Karpas-422 (cell line): ENCODE results near the gene NPFFR2. TPM values are rescaled to one million over a fixed set of nuclear protein-coding genes. Genes with fewer than 3 reads are reported as not detected.
"Not testable (repeated sequence)": the region's sequence is repeated elsewhere in the genome, so short reads cannot be mapped to it uniquely, and the experiment has no call there.

Experiments used
- DNase-seq: peaks from one replicate; pipeline ENCODE4 v3.0.0-alpha.2; 2015
- H2AFZ ChIP-seq: fragments of 200-600 bp; sonication (generic); 2 replicates; pipeline ENCODE4 v1.6.1; 2014; ENCODE audit warnings: antibody characterized with exemption, low read length, mixed read lengths
- H3K27ac ChIP-seq: fragments of 200-600 bp; sonication (generic); 2 replicates; pipeline ENCODE4 v1.5.1; 2014; ENCODE audit warnings: mild to moderate bottlenecking, low read length, moderate library complexity
- H3K27me3 ChIP-seq: fragments of 200-600 bp; sonication (generic); 2 replicates; pipeline ENCODE4 v1.6.1; 2014; ENCODE audit warnings: low read length, mixed read lengths
- H3K36me3 ChIP-seq: fragments of 200-600 bp; sonication (generic); 2 replicates; pipeline ENCODE4 v1.6.1; 2014; ENCODE audit warnings: low read length, mixed read lengths; ENCODE audit not compliant: insufficient read depth
- H3K4me1 ChIP-seq: fragments of 200-600 bp; sonication (generic); 2 replicates; pipeline ENCODE4 v1.6.1; 2014; ENCODE audit warnings: mild to moderate bottlenecking, low read length, mixed read lengths
- H3K4me2 ChIP-seq: fragments of 200-600 bp; sonication (generic); 2 replicates; pipeline ENCODE4 v1.6.1; 2014; ENCODE audit warnings: low read length, low read depth, mild to moderate bottlenecking; ENCODE audit not compliant: poor library complexity, severe bottlenecking
- H3K4me3 ChIP-seq: fragments of 200-600 bp; sonication (generic); 2 replicates; pipeline ENCODE4 v1.5.1; 2014; ENCODE audit warnings: mild to moderate bottlenecking, antibody characterized with exemption, low read length, mixed read lengths
- H3K79me2 ChIP-seq: fragments of 200-600 bp; sonication (generic); 2 replicates; pipeline ENCODE4 v1.6.1; 2014; ENCODE audit warnings: mild to moderate bottlenecking, low read length, mixed read lengths
- H3K9ac ChIP-seq: fragments of 200-600 bp; sonication (generic); 2 replicates; pipeline ENCODE4 v1.6.0; 2014; ENCODE audit warnings: low read length
- H3K9me2 ChIP-seq: fragments of 200-600 bp; sonication (generic), shearing (Covaris generic); replicated peaks from 2 replicates; pipeline ENCODE4 v1.6.0; 2014; ENCODE audit warnings: mild to moderate bottlenecking, low read length, moderate library complexity; ENCODE audit not compliant: insufficient read depth
- H3K9me3 ChIP-seq: fragments of 300-700, 200-600 bp; sonication (generic); 2 replicates; pipeline ENCODE4 v1.6.1; 2014; ENCODE audit warnings: low read length, mixed read lengths
- H4K20me1 ChIP-seq: fragments of 200-600 bp; sonication (generic); 2 replicates; pipeline ENCODE4 v1.6.1; 2014; ENCODE audit warnings: mild to moderate bottlenecking, antibody characterized with exemption, low read length, low read depth; ENCODE audit not compliant: insufficient read depth
- total RNA-seq: library from RNA; depleted of rRNA; stranded (reverse); fragments of >200 nt; shearing (Covaris generic); gene quantifications from 2 replicates; pipeline ENCODE4 v1.2.3, GENCODE V29; 2014; ENCODE audit warnings: low replicate concordance

Gene NPFFR2
- total RNA-seq, 1 experiment from 2014 or later, result not detected

DNA sequence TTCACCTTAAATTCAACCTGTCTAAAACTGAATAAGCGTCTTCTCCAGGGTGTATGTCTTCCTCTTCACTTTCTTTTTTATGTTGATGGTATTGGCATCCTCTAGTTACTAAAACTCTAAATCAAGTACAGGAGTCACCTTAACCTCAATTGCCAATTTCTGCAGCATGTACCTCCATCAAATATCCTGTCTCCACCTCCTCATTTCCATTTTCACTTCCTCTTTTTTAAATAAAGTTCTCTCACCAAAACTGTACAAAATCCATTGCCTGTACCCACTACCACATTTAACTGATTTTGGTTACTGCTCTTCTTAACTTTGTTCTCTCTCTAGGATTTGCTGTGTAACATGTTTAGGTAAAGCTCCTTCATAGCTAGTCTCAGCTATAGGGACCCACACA, 9.2 kb upstream of the NPFFR2 start:
- no peak for DNase-seq
- H3K4me1 ChIP-seq, result no peaks in the 10 kb centered on the region; the same call in 1 of the 2 replicates
- no peaks in the 10 kb centered on the region for H3K9me2 ChIP-seq
- no peak overlapping the region for H2AFZ ChIP-seq
- no peak overlapping the region for H3K9ac ChIP-seq
- H4K20me1 ChIP-seq, result no peaks in the 10 kb centered on the region
- no peaks in the 10 kb centered on the region for H3K27me3 ChIP-seq
- H3K27ac ChIP-seq, result no peak overlapping the region
- H3K79me2 ChIP-seq, result no peaks in the 10 kb centered on the region
- H3K4me2 ChIP-seq, result no peak overlapping the region
- H3K36me3 ChIP-seq, result no peaks in the 10 kb centered on the region
- no peaks in the 10 kb centered on the region for H3K9me3 ChIP-seq
- H3K4me3 ChIP-seq, result no peak overlapping the region

DNA sequence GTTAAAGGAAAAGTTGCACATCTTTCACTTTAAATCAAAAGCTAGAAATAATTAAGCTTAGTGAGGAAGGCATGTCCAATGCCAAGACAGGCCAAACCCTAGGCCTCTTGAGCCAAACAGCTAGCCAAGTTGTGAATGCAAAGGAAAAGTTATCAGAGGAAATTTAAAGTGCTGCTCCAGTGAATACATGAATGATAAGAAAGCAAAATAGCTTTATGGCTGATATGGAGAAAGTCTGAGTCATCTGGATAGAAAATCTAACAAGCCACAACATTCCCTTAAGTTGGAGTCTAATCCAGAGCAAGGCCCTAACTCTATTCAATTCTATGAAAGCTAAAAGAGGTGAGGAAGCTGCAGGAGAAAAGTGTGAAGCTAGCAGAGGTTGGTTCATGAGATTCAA, 23.8 kb downstream of the NPFFR2 start:
- no peak overlapping the region for H3K4me3 ChIP-seq
- no peak for DNase-seq
- no peaks in the 10 kb centered on the region for H3K27me3 ChIP-seq
- 0 out of 2 replicates have a peak, but pooled peaks cover 2% of the 10 kb centered on the region for H3K9me2 ChIP-seq
- H4K20me1 ChIP-seq, result no peaks in the 10 kb centered on the region
- H3K9ac ChIP-seq, result no peak overlapping the region
- no peaks in the 10 kb centered on the region for H3K36me3 ChIP-seq
- no peak overlapping the region for H3K4me2 ChIP-seq
- H3K4me1 ChIP-seq, result no peaks in the 10 kb centered on the region
- H3K79me2 ChIP-seq, result no peaks in the 10 kb centered on the region
- H3K9me3 ChIP-seq, result no peaks in the 10 kb centered on the region
- no peak overlapping the region for H3K27ac ChIP-seq
- no peak overlapping the region for H2AFZ ChIP-seq

DNA sequence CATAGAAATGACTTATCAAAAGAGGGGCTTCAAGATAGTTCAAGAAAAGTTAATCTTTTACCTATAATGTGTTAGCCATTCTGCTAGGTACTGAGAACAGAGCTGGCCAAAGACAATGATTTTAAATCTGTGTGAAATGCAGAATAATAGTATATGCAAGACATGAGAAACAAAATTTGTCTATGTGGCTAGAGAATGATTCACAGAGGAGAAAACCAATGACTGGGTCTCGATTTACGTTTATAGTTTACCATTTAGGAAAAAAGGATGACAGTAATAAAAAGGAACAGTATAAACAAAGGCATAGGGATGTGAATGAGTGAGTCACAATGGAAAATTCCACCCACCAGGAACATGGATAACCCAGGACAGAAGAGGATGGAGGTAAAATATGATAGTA, 31.9 kb downstream of the NPFFR2 start:
- H3K9ac ChIP-seq, result no peak overlapping the region
- H3K4me1 ChIP-seq, result no peaks in the 10 kb centered on the region
- H4K20me1 ChIP-seq, result no peaks in the 10 kb centered on the region
- no peak overlapping the region for H3K27ac ChIP-seq
- H3K27me3 ChIP-seq, result no peaks in the 10 kb centered on the region
- no peaks in the 10 kb centered on the region for H3K36me3 ChIP-seq
- H3K4me3 ChIP-seq, result no peak overlapping the region
- DNase-seq, result no peak
- H2AFZ ChIP-seq, result no peak overlapping the region
- no peaks in the 10 kb centered on the region for H3K9me3 ChIP-seq
- no peak overlapping the region for H3K4me2 ChIP-seq
- H3K79me2 ChIP-seq, result no peaks in the 10 kb centered on the region
- 0 out of 2 replicates have a peak, but pooled peaks cover 3% of the 10 kb centered on the region for H3K9me2 ChIP-seq

DNA sequence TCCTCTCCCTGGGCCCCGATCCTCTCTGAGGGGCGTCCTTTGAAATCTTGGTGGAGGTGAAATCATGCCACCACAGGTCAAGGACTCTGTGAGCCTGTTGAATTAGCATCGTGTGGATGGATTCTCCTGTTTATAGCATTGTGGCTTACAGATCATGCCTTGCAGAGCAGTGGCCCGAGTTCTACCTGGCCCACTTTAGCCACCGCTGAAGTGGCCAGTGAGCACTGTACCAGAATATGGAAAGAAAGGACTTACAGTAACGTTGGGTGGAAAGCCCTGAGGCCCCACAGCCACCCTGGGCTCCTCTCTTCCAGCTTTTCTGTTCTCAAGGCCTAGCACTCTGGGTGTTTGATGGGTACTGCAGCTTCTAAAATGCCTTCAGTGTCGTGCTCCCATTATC, 35.3 kb downstream of the NPFFR2 start:
- Histone ChIP-seq H3K9me2 (0 out of 2 replicates have a peak, but pooled peaks cover 3% of the 10 kb centered on the region), H3K4me3 (no peak overlapping the region), H3K9ac (no peak overlapping the region), H3K9me3 (no peaks in the 10 kb centered on the region), H4K20me1 (no peaks in the 10 kb centered on the region), H2AFZ (no peak overlapping the region), H3K36me3 (no peaks in the 10 kb centered on the region), H3K27me3 (no peaks in the 10 kb centered on the region), H3K79me2 (no peaks in the 10 kb centered on the region), H3K4me1 (no peaks in the 10 kb centered on the region), H3K27ac (no peak overlapping the region), H3K4me2 (no peak overlapping the region)
- DNase-seq, result no peak

DNA sequence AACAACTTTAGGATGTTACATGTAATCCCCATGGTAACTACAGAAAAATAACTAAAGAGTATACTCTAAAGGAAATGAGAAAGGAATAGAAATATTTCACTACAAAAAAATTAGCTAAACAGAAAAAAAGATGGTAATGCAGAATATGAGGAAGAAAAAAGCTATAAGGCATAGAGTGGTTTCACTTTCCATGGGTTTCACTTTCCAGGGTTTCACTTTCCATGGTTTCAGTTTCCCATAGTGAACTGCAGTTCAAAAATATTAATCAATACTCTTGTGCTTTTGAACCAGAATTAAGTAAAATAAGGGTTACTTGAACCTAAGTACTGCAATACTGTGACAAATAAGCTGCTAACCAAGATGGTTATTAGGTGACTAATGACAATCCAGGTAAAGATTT, 42.0 kb downstream of the NPFFR2 start:
- no peaks in the 10 kb centered on the region for H4K20me1 ChIP-seq
- H3K27ac ChIP-seq, result no peak overlapping the region
- no peaks in the 10 kb centered on the region for H3K79me2 ChIP-seq
- H3K4me1 ChIP-seq, result no peaks in the 10 kb centered on the region
- H2AFZ ChIP-seq, result no peak overlapping the region
- DNase-seq, result no peak
- no peaks in the 10 kb centered on the region for H3K27me3 ChIP-seq
- H3K9ac ChIP-seq, result no peak overlapping the region
- H3K4me2 ChIP-seq, result no peak overlapping the region
- no peak overlapping the region for H3K4me3 ChIP-seq
- no peaks in the 10 kb centered on the region; the same call in 1 of the 2 replicates for H3K9me2 ChIP-seq
- H3K36me3 ChIP-seq, result no peaks in the 10 kb centered on the region
- no peaks in the 10 kb centered on the region for H3K9me3 ChIP-seq

DNA sequence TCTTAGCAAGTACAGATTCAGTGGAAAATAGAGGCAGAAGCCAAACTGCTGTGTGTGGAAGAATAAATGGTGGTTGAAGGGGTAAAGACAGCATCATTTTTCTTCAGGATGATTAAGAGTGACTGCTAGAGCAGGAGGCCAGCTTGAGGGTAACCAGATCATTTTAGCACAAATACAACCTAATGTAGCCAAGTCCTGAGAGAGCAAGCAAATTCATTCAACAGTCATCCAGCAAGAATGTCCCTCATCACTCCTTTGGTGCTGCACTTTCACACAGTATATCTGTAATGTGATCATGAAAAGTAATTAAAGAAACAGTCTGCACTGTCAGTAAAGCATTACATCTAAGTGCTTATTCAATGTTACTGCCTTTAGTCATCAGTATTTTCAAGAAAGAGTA, 44.8 kb downstream of the NPFFR2 start:
- H3K27me3 ChIP-seq, result no peaks in the 10 kb centered on the region

DNA sequence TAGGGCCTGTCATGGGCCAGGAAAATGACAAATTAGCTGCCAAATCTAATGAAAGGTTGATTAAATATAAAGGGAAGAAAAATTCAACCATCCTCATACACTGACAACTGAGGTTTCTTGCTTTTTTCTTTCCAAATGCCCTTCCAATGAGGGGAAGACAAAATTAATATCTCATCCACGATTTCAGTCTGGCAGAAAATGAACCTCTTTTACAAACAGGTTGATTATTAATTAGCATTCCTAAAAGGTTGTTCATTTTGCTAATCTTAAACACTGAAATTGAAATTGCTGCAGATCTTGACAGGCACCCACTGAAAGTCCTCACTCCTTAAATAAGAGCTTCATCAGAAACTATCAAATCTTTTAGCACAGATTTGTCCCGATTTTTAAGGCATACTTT, 45.5 kb downstream of the NPFFR2 start:
- Histone ChIP-seq H3K27ac (no peak overlapping the region), H3K4me1 (no peaks in the 10 kb centered on the region), H3K4me3 (no peak overlapping the region), H3K36me3 (no peaks in the 10 kb centered on the region), H4K20me1 (no peaks in the 10 kb centered on the region), H2AFZ (no peak overlapping the region), H3K4me2 (no peak overlapping the region), H3K9me2 (no peaks in the 10 kb centered on the region; the same call in 1 of the 2 replicates), H3K9me3 (no peaks in the 10 kb centered on the region), H3K79me2 (no peaks in the 10 kb centered on the region), H3K27me3 (no peaks in the 10 kb centered on the region), H3K9ac (no peak overlapping the region)
- DNase-seq, result no peak

More for the DNA sequence above, 44.8 kb downstream of the NPFFR2 start:
- Histone ChIP-seq H3K27ac (no peak overlapping the region), H3K4me1 (no peaks in the 10 kb centered on the region), H4K20me1 (no peaks in the 10 kb centered on the region), H3K9me3 (no peaks in the 10 kb centered on the region), H3K4me2 (no peak overlapping the region), H3K36me3 (no peaks in the 10 kb centered on the region), H3K4me3 (no peak overlapping the region), H3K9me2 (no peaks in the 10 kb centered on the region; the same call in 1 of the 2 replicates), H2AFZ (no peak overlapping the region), H3K79me2 (no peaks in the 10 kb centered on the region), H3K9ac (no peak overlapping the region)
- DNase-seq, result no peak

DNA sequence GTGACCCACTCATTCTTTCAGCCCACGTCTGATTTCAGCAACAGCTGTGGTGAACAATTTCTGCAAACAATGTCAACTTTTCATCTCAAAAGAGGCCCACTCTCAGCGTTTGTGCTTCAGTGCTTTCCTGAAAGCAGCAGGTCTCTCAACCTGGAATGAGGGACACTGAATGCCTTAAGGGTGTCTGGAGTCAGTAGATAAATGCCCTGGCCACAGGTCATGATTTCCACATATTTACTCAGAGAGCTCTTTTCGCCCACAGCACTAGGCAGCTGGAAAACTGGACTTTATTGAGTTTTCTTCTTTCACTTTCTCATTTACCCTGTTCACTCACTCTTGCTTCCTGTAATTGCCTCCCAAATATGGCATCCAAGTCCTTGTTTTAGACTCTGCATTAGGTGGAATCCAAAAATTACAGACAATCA, 52.8 kb downstream of the NPFFR2 start:
- H2AFZ ChIP-seq, result no peak overlapping the region
- no peak overlapping the region for H3K4me3 ChIP-seq
- no peaks in the 10 kb centered on the region for H4K20me1 ChIP-seq
- no peak for DNase-seq
- H3K9me3 ChIP-seq, result no peaks in the 10 kb centered on the region
- no peak overlapping the region for H3K27ac ChIP-seq
- no peaks in the 10 kb centered on the region for H3K4me1 ChIP-seq
- no peaks in the 10 kb centered on the region for H3K79me2 ChIP-seq
- no peaks in the 10 kb centered on the region for H3K9me2 ChIP-seq
- H3K27me3 ChIP-seq, result no peaks in the 10 kb centered on the region
- H3K9ac ChIP-seq, result no peak overlapping the region
- H3K4me2 ChIP-seq, result no peak overlapping the region
- no peaks in the 10 kb centered on the region for H3K36me3 ChIP-seq

DNA sequence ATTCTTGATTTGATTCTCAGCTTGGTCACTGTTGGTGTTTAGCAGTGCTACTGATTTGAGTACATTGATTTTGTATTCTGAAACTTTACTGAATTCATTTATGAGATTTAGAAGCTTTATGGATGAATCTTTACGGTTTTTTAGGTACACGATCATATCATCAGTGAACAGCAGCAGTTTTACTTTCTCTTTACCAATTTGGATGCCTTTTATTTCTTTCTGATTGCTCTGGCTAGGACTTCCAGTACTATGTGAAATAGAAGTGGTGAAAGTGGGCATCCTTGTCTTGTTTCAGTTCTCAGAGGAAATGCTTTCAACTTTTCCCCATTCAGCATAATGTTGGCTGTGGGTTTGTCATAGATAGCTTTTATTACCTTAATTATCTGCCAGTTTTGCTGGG, 58.8 kb downstream of the NPFFR2 start:
- not testable (repeated sequence) for H4K20me1 ChIP-seq, H3K9me2 ChIP-seq, H3K4me3 ChIP-seq, DNase-seq, H3K27me3 ChIP-seq, H3K36me3 ChIP-seq, H3K27ac ChIP-seq, H3K79me2 ChIP-seq, H3K4me2 ChIP-seq, H3K4me1 ChIP-seq, H3K9ac ChIP-seq, H2AFZ ChIP-seq, H3K9me3 ChIP-seq
